K562 (cell line): Measurements from ENCODE around the gene CRELD2. TPM values are rescaled to one million over a fixed set of nuclear protein-coding genes. Genes with fewer than 3 reads are reported as not detected.
A peak's percentile ranks its signal among the peaks of the same experiment; 100 is the strongest.

ENCODE experiments used
- ADNP ChIP-seq: fragments of 200-800 bp; sonication (Bioruptor generic); IDR thresholded peaks from 2 replicates; pipeline ENCODE4 v1.6.1; 2016; ENCODE audit warnings: missing genetic modification characterization, missing compliant biosample characterization
- ARID1B ChIP-seq: fragments of 450-650 bp; IDR thresholded peaks from 2 replicates; pipeline ENCODE4 v1.6.1; 2016; ENCODE audit warnings: antibody characterized with exemption, mild to moderate bottlenecking, inconsistent platforms
- ATF2 ChIP-seq: sonication (generic); formaldehyde crosslinking; IDR thresholded peaks from 2 replicates; pipeline ENCODE4 v1.8.1; 2022; ENCODE audit warnings: missing genetic modification reagents
- BCOR ChIP-seq: fragments of 450-650 bp; IDR thresholded peaks from 2 replicates; pipeline ENCODE4 v1.6.1; 2016
- DNMT1 ChIP-seq: fragments of 450-650 bp; IDR thresholded peaks from 2 replicates; pipeline ENCODE4 v1.6.1; 2016; ENCODE audit warnings: antibody characterized with exemption, mild to moderate bottlenecking
- DPF2 ChIP-seq: fragments of 450-650 bp; IDR thresholded peaks from 2 replicates; pipeline ENCODE4 v1.6.1; 2016
- E2F8 ChIP-seq: fragments of 450-650 bp; IDR thresholded peaks from 2 replicates; pipeline ENCODE4 v1.7.1; 2018; ENCODE audit warnings: mild to moderate bottlenecking, low read depth; ENCODE audit not compliant: partially characterized antibody
- EHMT2 ChIP-seq: fragments of 450-650 bp; IDR thresholded peaks from 2 replicates; pipeline ENCODE4 v1.6.1; 2018; ENCODE audit warnings: antibody characterized with exemption
- FOXP1 ChIP-seq: sonication (generic); formaldehyde crosslinking; IDR thresholded peaks from 2 replicates; pipeline ENCODE4 v1.8.0; 2022; ENCODE audit warnings: mild to moderate bottlenecking, missing genetic modification reagents
- FUS ChIP-seq: fragments of 200-400 bp; formaldehyde crosslinking; optimal IDR thresholded peaks from 2 replicates; pipeline ENCODE3; 2017; ENCODE audit warnings: low read depth, low read length
- GABPB2 ChIP-seq: fragments of 250-450 bp; sonication (Bioruptor Pico); conservative IDR thresholded peaks from 2 replicates; pipeline ENCODE4 v1.5.1; 2021; ENCODE audit warnings: mild to moderate bottlenecking
- HDAC1 ChIP-seq, 2 experiments: fragments of 450-650 bp; IDR thresholded peaks; 2 replicates each; pipeline ENCODE4 v1.6.1; 2016 to 2017; ENCODE audit warnings: inconsistent platforms in 1 of 2, mild to moderate bottlenecking in 1 of 2, moderate library complexity in 1 of 2
- HDGF ChIP-seq: fragments of 450-650 bp; IDR thresholded peaks from 2 replicates; pipeline ENCODE4 v1.6.1; 2016
- HLTF ChIP-seq: fragments of 450-650 bp; IDR thresholded peaks from 2 replicates; pipeline ENCODE4 v1.6.1; 2016
- ILF3 ChIP-seq: fragments of 450-650 bp; IDR thresholded peaks from 2 replicates; pipeline ENCODE4 v1.6.1; 2018; ENCODE audit warnings: antibody characterized with exemption, mild to moderate bottlenecking, moderate library complexity, borderline replicate concordance
- LARP7 ChIP-seq: fragments of 450-650 bp; IDR thresholded peaks from 2 replicates; pipeline ENCODE4 v1.6.1; 2016
- LEF1 ChIP-seq: fragments of 450-650 bp; IDR thresholded peaks from 2 replicates; pipeline ENCODE4 v1.6.1; 2016; ENCODE audit warnings: mild to moderate bottlenecking
- MIER1 ChIP-seq: fragments of 450-650 bp; IDR thresholded peaks from 2 replicates; pipeline ENCODE4 v1.6.1; 2016; ENCODE audit warnings: antibody characterized with exemption, mild to moderate bottlenecking, low read depth
- NBN ChIP-seq: fragments of 450-650 bp; IDR thresholded peaks from 2 replicates; pipeline ENCODE4 v1.6.1; 2016; ENCODE audit warnings: low read depth, mild to moderate bottlenecking
- NELFE ChIP-seq: IDR thresholded peaks from 2 replicates; pipeline ENCODE4 v1.6.1; 2011; ENCODE audit warnings: mild to moderate bottlenecking; ENCODE audit not compliant: insufficient read depth, insufficient read length
- NRF1 ChIP-seq, 2 experiments: fragments of 450-650 bp; IDR thresholded peaks in 1 of 2; conservative IDR thresholded peaks in 1 of 2; 2 replicates each; pipeline ENCODE4 v1.6.1; 2014; ENCODE audit warnings: mild to moderate bottlenecking in 2 of 2
- PHB2 ChIP-seq: fragments of 450-650 bp; IDR thresholded peaks from 2 replicates; pipeline ENCODE4 v1.6.1; 2017; ENCODE audit warnings: low read depth
- PHF20 ChIP-seq: fragments of 450-650 bp; IDR thresholded peaks from 2 replicates; pipeline ENCODE4 v1.6.1; 2018; ENCODE audit not compliant: partially characterized antibody
- POLR2A ChIP-seq: fragments of 450-650 bp; conservative IDR thresholded peaks from 2 replicates; pipeline ENCODE4 v1.6.1; 2016
- SMARCE1 ChIP-seq: fragments of 450-650 bp; IDR thresholded peaks from 2 replicates; pipeline ENCODE4 v1.7.1; 2016; ENCODE audit warnings: mild to moderate bottlenecking
- SUPT5H ChIP-seq: fragments of 450-650 bp; IDR thresholded peaks from 2 replicates; pipeline ENCODE4 v1.6.1; 2016
- TOE1 ChIP-seq, 2 experiments: fragments of 450-650 bp in 1 of 2; sonication (generic) in 1 of 2; formaldehyde crosslinking in 1 of 2; IDR thresholded peaks; 2 replicates each; pipeline versions ENCODE4 v1.7.1 to v1.8.0; 2016 to 2022; ENCODE audit warnings: borderline replicate concordance in 2 of 2, mild to moderate bottlenecking in 2 of 2, antibody characterized with exemption in 1 of 2, inconsistent platforms in 1 of 2, low read depth in 1 of 2, missing genetic modification reagents in 1 of 2, moderate library complexity in 1 of 2
- TRIM24 ChIP-seq, 2 experiments: fragments of 450-650 bp; IDR thresholded peaks; 2 replicates each; pipeline ENCODE4 v1.6.1; 2016
- ZNF224 ChIP-seq: sonication (generic); formaldehyde crosslinking; IDR thresholded peaks from 2 replicates; pipeline ENCODE4 v1.8.0; 2022; ENCODE audit warnings: mild to moderate bottlenecking, missing genetic modification reagents
- ZNF263 ChIP-seq: sonication (generic); formaldehyde crosslinking; IDR thresholded peaks from 2 replicates; pipeline ENCODE4 v1.8.0; 2022; ENCODE audit warnings: mild to moderate bottlenecking, missing genetic modification reagents, borderline replicate concordance
- polyA plus RNA-seq, 8 experiments: library from polyadenylated mRNA; depleted of rRNA in 4 of 8; stranded (reverse) in 5 of 8; unstranded in 3 of 8; fragments of >200 nt; fragmentation: Nextera tagmentation in 2 of 8; fragmentation: Illumina TruSeq in 1 of 8; extraction: Ambion mirVana in 2 of 8; extraction: Trizol in 1 of 8; gene quantifications; 2 replicates each; pipeline versions ENCODE4 v1.2.1 to v1.2.3, GENCODE V29; 2011 to 2014; ENCODE audit warnings: inconsistent platforms in 1 of 8, missing spikeins in 1 of 8
- total RNA-seq, 7 experiments: library from RNA; depleted of rRNA in 6 of 7; stranded (reverse); fragments of >200 nt in 6 of 7; fragmentation: Illumina TruSeq in 2 of 7; extraction: Trizol in 2 of 7; gene quantifications; 2 replicates each; pipeline versions ENCODE4 v1.2.1 to v1.2.3, GENCODE V29; 2011 to 2021; ENCODE audit warnings: low replicate concordance in 1 of 7

Gene CRELD2
- total and polyA plus RNA-seq, 9 of the 15 experiments (the other 6 are each of a cell fraction or from before 2014, with no cell fraction given), result 0.96 to 25.3 (median 8.8) TPM

- TF ChIP-seq EHMT2 (peak; percentile 51; the same call in 1 of the 2 replicates), HLTF (peak; percentile 91), DNMT1 (0 out of 2 replicates have a peak, but pooled peaks have one; percentile 40), ADNP (tag) (peak; percentile 74), ARID1B (peak; percentile 55), ATF2 (CRISPR knock-in tag) (no peak), TOE1 (IDR thresholded peaks at IDR 0.05; ENCODE audit: borderline replicate concordance) (peak; percentile 77), TOE1 (CRISPR knock-in tag; IDR thresholded peaks at IDR 0.05; ENCODE audit: borderline replicate concordance, low read depth) (no peak), GABPB2 (CRISPR knock-in tag) (no peak), FOXP1 (CRISPR knock-in tag) (no peak), E2F8 (peak; percentile 37), NELFE (no peak), ILF3 (no peak), PHB2 (peak; percentile 57; the same call in 1 of the 2 replicates), TRIM24 (IDR thresholded peaks at IDR 0.05) (peak in 1 of 2 experiments; percentile 34; a peak in 1 of 4 replicates), SUPT5H (peak; percentile 39; the same call in 1 of the 2 replicates), BCOR (peak; percentile 81), ZNF224 (CRISPR knock-in tag) (no peak), ZNF263 (CRISPR knock-in tag) (no peak), NRF1 (conservative IDR thresholded peaks at IDR 0.05 in 1 of 2, IDR thresholded peaks at IDR 0.05 in 1 of 2) (peak; percentile 49 to 58), PHF20 (peak; percentile 93), HDAC1 (IDR thresholded peaks at IDR 0.05) (peak in 1 of 2 experiments; percentile 81; a peak in 2 of 4 replicates), MIER1 (peak; percentile 75; the same call in 1 of the 2 replicates), POLR2A (0 out of 2 replicates have a peak, but pooled peaks have one; percentile 22), LARP7 (peak; percentile 96), DPF2 (peak; percentile 77), FUS (no peak), LEF1 (peak; percentile 51; the same call in 1 of the 2 replicates), SMARCE1 (peak; percentile 64; the same call in 1 of the 2 replicates), NBN (peak; percentile 75), HDGF (peak; percentile 96)
These were observed 57.3 kb downstream of the CRELD2 start (continued) for GRCh38 chr22:49975543-49976389.
